SH-SY5Y (cell line): Measurements from ENCODE around the gene ATG3.

Experiments used
- GATA2 ChIP-seq: IDR thresholded peaks from 2 replicates; pipeline ENCODE4 v1.6.1; 2011; ENCODE audit warnings: mild to moderate bottlenecking, low read depth, low read length
- GATA3 ChIP-seq: IDR thresholded peaks from 2 replicates; pipeline ENCODE4 v1.6.1; 2011; ENCODE audit warnings: low read depth, mild to moderate bottlenecking, low read length, moderate library complexity

- TF ChIP-seq GATA3: no peak
- TF ChIP-seq GATA2: no peak
Measured at GRCh38 chr3:112514527-112515128, 47.1 kb downstream of the ATG3 start.
